Measurements from ENCODE around the gene GOLGA6L2.
"Not testable (repeated sequence)": the region's sequence is repeated elsewhere in the genome, so short reads cannot be mapped to it uniquely, and the experiment has no call there.

GOLGA6L2 gene, protein sequence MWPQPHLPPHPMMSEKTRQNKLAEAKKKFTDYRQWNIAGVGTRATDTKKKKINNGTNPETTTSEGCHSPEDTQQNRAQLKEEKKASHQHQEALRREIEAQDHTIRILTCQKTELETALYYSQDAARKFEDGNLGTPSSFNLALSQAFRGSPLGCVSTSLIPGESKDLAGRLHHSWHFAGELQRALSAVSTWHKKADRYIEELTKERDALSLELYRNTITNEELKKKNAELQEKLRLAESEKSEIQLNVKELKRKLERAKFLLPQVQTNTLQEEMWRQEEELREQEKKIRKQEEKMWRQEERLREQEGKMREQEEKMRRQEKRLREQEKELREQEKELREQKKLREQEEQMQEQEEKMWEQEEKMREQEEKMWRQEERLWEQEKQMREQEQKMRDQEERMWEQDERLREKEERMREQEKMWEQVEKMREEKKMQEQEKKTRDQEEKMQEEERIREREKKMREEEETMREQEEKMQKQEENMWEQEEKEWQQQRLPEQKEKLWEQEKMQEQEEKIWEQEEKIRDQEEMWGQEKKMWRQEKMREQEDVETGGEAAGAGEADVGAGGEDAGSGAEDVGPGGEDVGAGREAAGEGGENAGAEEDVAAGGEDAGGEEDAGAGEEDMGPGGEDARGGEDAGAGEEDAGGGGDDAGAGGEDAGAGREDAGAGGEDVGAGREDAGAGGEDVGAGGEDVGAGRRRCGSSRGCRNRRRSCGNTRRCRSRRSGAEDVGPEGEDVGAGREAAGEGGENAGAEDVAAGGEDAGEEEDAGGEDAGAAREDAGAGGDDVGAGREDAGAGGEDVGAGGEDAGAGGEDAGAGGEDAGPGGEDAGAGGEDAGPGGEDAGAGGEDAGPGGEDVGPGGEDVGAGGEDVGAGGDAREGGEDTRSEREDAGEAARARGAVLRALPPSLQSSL

DNA sequence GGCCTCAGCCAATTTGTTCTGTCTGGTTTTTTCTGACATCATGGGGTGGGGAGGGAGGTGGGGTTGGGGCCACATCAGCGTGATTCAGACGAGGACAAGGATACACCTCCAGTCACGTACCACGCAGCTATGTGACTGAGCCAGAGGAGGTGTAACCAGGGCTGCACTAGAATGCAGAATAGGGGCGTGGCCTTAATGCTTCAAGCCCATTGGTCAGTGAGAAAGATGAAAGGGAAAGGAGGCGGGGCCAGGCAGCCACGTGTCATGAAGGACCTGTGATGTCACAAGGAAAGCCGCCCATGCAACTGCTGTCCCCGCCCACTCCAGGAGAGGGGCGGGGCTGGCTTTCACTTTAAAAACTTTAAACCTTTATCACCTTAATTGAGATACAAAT is at the start of gene GOLGA6L2:
GOLGA6L2 (minus strand) TSS at position 137 of the 394 bp plus-strand sequence; CDS start at position 75, 62 bp downstream.
- no peak for DNase-seq

DNA sequence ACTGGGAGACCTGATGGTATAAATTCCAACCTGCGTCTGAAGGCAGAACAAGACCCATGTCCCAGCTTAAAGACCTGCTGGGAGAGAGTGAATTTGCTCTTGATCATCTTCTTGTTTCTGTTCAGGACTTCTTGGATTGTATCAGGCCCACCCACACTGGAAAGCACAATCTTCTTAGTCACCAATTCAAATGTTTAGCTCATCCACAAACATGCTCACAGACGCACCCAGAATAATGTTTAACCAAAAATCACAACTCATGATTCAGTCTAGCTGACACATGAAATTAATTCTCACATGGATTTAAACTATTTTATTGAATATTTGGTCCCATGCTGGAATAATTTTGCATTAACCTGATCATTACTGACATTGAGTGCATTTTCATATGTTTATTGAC is 37.8 kb upstream of the GOLGA6L2 start:
- no peak for DNase-seq

- DNase-seq = no peak
Observed at GRCh38 chr15:23483821-23484299, 36.8 kb upstream of the GOLGA6L2 start.

DNA sequence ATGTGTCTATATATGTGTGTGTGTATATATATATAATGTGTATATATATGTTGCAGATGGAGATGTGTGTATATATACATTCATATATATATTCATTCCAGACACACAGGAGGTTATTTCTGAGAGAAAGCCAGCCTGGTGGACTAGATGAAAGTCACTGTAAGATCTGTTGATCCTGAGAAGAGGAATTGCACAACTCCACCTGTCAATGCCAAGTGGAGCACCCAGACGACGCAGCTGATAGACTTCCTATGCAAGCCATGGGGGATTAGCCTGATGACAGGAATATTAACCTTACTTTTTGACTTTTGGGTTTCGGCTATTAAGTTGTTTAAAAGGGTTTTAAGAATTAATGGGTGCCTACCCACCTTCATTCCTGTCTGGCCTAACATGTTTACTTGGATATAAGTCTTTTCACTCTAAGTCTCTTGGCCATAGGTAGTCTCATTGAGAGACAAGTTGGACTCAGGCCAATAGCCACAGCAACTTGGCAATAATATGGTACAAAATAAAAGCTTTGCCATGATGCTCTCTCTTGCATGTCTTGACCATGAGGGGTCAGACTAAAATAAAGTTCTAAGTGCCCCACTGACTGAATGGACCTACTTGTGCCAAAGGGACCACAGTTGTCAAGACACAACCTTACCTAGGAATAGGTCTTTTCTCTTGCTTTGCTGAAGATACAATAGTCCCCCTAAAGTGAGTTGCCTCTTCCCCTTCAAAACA is 35.9 kb upstream of the GOLGA6L2 start:
- no peak for DNase-seq

DNA sequence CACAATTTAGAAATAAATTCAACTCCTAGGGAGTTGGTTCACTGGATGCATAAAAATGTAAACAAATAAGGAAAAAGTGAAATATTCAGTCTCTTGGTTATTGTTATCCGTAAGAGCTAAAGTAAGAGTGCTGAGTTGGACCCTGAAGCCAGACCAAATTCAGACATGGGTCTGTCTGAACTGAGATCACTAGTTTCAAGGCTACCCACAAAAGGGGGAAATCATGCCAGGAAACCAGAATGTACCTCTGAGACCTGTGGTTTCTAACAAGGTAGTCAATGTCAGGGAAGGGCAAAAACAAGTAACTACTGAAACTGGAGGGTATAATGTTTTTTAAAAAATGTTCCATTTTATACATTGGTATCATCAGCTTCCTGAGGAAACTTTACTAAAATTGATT is 35.2 kb upstream of the GOLGA6L2 start:
- DNase-seq = no peak

DNA sequence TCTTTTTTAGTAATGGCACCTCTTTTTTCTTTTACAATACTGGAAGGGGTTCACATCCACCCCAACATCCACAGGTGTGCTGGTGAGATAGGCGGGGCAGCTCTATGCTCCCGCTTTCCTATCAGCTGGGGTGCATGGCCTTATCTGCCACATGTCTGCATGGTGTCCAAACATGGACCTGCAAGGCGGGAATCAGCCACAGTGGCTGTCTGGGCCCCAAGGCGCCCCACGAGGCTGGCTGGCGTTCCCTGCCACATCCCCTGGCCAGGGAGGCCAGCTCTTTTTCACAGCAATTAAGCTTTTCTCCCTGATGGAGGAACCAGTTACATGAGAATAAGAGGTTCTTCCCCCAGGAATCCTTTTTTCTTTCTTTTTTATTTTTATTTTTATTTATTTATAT is 30.9 kb upstream of the GOLGA6L2 start:
- DNase-seq = no peak

DNA sequence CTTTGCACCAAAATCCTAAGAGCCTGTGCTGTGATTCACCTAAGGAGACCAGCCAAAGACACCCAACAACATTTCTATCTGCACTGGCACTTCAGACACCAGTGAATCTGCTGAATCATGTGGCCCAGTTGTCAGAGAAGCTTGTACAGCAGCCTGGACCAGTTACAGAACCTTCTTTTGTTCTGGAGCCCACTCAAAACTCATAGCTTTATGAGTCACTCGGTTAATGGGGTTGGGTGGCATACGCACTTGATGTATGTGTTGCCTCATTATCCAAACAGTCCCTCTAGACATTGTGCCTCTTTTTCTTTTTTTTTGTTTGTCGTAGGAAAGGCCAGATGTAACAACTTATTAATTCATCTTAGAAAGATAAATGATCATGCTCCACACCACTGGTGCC is 25.6 kb upstream of the GOLGA6L2 start:
- DNase-seq = peak; percentile 53

DNA sequence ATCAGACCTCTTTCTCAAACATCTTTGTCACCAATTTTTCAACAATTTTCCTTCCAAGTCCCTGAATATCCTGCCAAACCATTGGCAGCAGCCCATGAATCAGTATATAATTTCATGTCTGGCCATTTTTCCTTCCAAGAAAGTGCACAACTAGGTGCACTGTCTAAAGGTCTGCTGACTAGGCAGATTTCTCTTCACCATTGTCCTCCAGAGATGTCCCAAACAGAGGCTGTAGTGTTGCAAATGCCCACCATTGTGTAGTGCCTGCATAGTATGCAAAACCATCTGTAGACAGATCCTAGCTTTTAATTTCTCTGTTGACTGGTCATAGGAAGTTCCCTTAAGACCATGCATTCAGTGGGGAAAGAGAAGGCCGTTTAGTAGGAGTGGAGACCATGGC is 25.0 kb upstream of the GOLGA6L2 start:
- DNase-seq = no peak

GRCh38 chr15:23467110-23467600 is 20.1 kb upstream of the GOLGA6L2 start:
- no peak for DNase-seq

DNA sequence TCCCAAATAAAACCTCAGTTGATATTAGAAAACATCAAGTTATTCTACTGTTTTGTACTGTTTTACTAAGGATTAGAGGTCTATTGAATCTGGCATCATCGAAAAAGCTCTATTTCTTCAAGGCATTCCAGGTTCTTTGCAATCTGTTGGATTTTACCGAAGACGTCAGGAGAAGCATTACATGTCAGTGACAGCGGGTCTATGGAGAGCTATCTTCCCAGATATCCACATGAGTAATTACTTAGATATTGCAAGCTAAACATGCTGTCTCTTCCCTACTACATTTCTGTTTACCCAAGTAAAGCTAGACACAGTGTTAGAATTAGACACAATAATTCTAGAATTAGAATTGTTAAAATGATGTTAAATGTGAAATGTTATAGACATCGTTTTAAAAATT is 10.8 kb upstream of the GOLGA6L2 start:
- DNase-seq = no peak

GRCh38 chr15:23446215-23447106 is 582 bp downstream of the GOLGA6L2 start:
- peak; percentile 38 for DNase-seq

- no peak for DNase-seq
Observed at GRCh38 chr15:23444269-23444668, 2.8 kb downstream of the GOLGA6L2 start.

GRCh38 chr15:23441204-23441603 is 5.8 kb downstream of the GOLGA6L2 start:
- no peak for DNase-seq

DNA sequence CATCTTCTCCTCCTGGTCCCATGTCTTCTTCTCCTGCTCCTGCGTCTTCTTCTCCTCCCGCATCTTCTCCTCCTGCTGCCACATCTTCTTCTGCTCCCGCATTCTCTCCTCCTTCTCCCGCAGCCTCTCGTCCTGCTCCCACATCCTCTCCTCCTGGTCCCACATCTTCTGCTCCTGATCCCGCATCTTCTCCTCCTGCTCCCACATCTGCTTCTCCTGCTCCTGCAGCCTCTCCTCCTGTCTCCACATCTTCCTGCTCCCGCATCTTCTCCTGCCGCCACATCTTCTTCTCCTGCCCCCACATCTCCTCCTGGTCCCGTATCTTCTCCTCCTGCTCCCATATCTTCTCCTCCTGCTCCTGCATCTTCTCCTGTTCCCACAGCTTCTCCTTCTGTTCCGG is 6.4 kb downstream of the GOLGA6L2 start:
- no peak for DNase-seq

- DNase-seq = no peak
Observed at GRCh38 chr15:23439513-23439912, 7.5 kb downstream of the GOLGA6L2 start.

- no peak for DNase-seq
Observed at GRCh38 chr15:23438816-23439466, 8.1 kb downstream of the GOLGA6L2 start.

- no peak for DNase-seq
Observed at GRCh38 chr15:23437673-23438072, 9.4 kb downstream of the GOLGA6L2 start.

DNA sequence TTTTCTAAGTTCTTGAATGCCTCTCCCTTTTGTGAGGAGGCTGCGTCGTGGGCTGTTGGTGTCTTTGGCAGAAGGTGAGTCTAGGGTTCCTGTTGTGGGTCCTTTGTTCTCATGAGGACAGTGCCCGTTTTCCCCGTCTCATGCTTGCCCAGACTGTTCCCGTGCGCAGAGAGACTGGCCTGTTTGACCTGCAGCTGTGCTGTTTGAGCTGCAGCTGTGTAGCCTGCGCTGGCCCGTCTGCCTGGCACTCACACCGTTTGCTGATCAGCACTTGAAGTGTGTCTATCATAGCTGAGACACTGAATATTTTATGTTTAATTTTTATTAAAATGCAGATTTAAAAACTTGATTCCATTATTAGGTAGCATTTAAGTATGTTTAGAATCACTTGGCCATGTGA is 9.9 kb downstream of the GOLGA6L2 start:
- no peak for DNase-seq

GRCh38 chr15:23436421-23436820 is 10.6 kb downstream of the GOLGA6L2 start:
- no peak for DNase-seq

GRCh38 chr15:23434699-23435098 is 12.3 kb downstream of the GOLGA6L2 start:
- not testable (repeated sequence) for DNase-seq

- not testable (repeated sequence) for DNase-seq
Observed at GRCh38 chr15:23425327-23425726, 21.7 kb downstream of the GOLGA6L2 start.
